OCI-LY1 (cell line): ENCODE results near the gene LONRF3.

Experiments used
- CTCF ChIP-seq: fragments of 200-600 bp; sonication (generic), shearing (Covaris generic); IDR thresholded peaks from 2 replicates; pipeline ENCODE4 v1.5.1; 2017; ENCODE audit warnings: mild to moderate bottlenecking, antibody characterized with exemption, low read length, moderate library complexity, mixed read lengths
- EZH2 ChIP-seq: fragments of 200-600 bp; sonication (generic), shearing (Covaris generic); IDR thresholded peaks from 2 replicates; pipeline ENCODE4 v1.8.0; 2017; ENCODE audit warnings: borderline replicate concordance, mixed run types, mild to moderate bottlenecking, antibody characterized with exemption, low read length, moderate library complexity, mixed read lengths

GRCh38 chrX:118989886-118990285 lies 15.5 kb downstream of the LONRF3 start:
- no peak for TF ChIP-seq CTCF
- no peak for TF ChIP-seq EZH2
